ENCODE measurements around the gene UBAC1.

GRCh38 chr9:135968601-135969000, 7.4 kb upstream of the UBAC1 start:
- TF ChIP-seq CTCF (IDR thresholded peaks at IDR 0.05; ENCODE audit: low read depth, low read length, missing input control) (no peak), ZBTB33 (IDR thresholded peaks at IDR 0.05) (no peak), NR2F2 (IDR thresholded peaks at IDR 0.05) (no peak), HNF4A (conservative IDR thresholded peaks at IDR 0.05) (no peak), MAX (IDR thresholded peaks at IDR 0.05) (no peak), GABPA (IDR thresholded peaks at IDR 0.05 in 1 of 2, conservative IDR thresholded peaks at IDR 0.05 in 1 of 2) (no peak), YY1 (IDR thresholded peaks at IDR 0.05) (no peak), REST (IDR thresholded peaks at IDR 0.05) (no peak), TAF1 (conservative IDR thresholded peaks at IDR 0.05) (no peak)

Measured in liver (tissue), 3 donors.